SK-N-MC (cell line): ENCODE measurements around the gene ING1.

ENCODE experiments used
- EZH2 ChIP-seq: fragments of 200-600 bp; sonication (generic); IDR thresholded peaks from one replicate; pipeline ENCODE4 v1.6.1; 2017; ENCODE audit warnings: antibody characterized with exemption
- FOXP2 ChIP-seq: optimal IDR thresholded peaks from 2 replicates; pipeline ENCODE3; 2011; ENCODE audit warnings: mild to moderate bottlenecking, moderate library complexity; ENCODE audit not compliant: insufficient read depth; ENCODE audit errors: extremely low read length, control extremely low read depth
- POLR2AphosphoS5 ChIP-seq: IDR thresholded peaks from 2 replicates; pipeline ENCODE4 v1.6.1; 2012; ENCODE audit warnings: mild to moderate bottlenecking, low read depth, low read length, borderline replicate concordance

- no peak for TF ChIP-seq EZH2
- no peak for TF ChIP-seq POLR2AphosphoS5
- no peak for TF ChIP-seq FOXP2
Measured at GRCh38 chr13:110690516-110690915, 23.0 kb upstream of the ING1 start.
